ENCODE data around the gene AKR7A3.
"Not testable (repeated sequence)": the region's sequence is repeated elsewhere in the genome, so short reads cannot be mapped to it uniquely, and the experiment has no call there.

The AKR7A3 gene

DNA sequence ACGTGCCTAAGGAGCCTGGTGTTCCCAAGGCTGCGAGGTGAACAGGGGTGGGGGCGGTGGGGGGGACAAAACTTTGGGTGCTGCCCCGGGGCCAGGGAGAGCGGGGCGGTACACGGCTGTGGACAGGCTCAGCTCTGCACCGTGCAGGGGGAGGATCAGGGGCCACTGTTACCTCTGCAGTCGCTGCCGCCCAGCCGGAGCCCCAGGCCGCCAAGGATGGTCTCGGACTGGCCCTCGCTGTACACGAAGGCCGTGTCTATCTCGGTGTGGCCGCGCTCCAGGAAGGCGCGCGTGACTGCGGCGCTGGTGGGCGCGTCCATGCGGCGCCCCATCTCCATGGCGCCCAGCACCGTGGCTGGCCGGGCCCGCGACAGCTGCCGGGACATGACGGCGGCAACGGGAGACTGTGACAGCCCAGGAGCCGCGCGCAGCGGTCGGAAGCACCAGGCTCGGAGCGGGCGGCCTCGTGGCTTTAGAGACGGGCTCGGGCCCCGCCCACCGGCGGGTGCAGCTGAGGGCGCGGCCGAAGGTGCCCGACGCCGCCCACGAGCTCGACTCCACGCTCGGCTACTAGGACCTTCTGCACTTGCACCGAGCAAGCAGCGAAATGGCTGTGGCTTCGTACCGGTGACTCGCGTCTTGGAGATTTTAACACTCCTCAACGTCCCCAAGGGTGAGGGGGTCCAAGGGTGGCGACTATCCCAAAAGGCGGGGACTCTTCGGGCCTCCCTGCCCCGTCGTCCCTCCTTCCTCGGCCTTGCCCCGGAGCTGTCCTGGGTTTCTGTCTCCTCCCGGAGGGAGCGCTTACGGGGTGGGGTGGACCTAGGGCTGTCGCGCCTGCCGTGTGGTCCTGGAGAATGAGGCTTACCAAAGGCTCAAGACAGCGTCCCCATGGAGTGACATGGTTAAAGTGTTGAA, at the start of gene AKR7A3:
TSS of gene AKR7A3 (minus strand) at position 447 of the 918 bp plus-strand sequence. CDS start at position 386, 61 bp downstream.
- not testable (repeated sequence) for H3K27ac ChIP-seq

DNA sequence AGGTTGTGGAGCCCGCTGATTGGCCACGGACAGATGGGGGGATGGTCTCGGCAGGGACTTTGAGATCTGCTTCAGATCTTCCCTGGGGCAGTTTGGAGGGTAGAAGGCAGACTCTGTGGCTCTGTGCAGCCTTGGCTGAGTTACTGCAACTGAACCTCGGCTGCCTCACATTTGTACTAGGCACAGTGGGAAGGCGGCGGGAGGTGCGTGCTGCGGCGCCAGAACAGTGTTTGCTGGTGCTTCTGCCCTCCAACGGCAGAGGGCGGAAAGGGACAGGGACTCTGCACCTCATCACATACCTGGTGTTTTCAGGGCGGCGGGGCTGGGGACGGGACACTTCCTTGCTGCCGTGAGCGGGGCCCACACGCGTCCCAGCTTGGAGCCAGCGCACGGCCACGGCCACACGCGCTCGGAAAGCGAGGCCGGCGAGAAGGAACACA, 49.8 kb upstream of the AKR7A3 start:
- H3K27ac ChIP-seq, result no peak overlapping the region

DNA sequence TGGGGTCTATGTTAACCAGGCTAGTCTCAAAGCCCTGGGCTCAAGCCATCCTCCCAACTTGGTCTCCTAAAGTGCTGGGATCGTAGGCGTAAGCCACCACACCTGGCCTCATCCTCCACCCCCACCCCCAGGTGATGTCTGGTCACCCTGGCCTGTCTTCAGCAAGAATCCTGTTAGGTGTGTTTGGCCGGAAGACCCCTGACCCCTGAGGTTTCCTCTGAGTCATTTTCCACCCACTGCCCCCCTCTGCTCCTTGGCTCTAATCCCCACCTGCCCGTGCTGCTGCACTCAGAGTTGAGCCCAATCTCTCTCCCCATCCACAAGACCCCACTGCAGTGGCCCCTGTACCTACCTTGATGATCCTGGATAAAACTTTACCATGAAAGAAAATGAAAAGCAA, 48.7 kb upstream of the AKR7A3 start:
- TF ChIP-seq, protein P1, sequence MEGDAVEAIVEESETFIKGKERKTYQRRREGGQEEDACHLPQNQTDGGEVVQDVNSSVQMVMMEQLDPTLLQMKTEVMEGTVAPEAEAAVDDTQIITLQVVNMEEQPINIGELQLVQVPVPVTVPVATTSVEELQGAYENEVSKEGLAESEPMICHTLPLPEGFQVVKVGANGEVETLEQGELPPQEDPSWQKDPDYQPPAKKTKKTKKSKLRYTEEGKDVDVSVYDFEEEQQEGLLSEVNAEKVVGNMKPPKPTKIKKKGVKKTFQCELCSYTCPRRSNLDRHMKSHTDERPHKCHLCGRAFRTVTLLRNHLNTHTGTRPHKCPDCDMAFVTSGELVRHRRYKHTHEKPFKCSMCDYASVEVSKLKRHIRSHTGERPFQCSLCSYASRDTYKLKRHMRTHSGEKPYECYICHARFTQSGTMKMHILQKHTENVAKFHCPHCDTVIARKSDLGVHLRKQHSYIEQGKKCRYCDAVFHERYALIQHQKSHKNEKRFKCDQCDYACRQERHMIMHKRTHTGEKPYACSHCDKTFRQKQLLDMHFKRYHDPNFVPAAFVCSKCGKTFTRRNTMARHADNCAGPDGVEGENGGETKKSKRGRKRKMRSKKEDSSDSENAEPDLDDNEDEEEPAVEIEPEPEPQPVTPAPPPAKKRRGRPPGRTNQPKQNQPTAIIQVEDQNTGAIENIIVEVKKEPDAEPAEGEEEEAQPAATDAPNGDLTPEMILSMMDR (conservative IDR thresholded peaks at IDR 0.05), result no peak
- TF ChIP-seq ZFX (IDR thresholded peaks at IDR 0.05), result no peak

More for the DNA sequence above, 49.8 kb upstream of the AKR7A3 start:
- TF ChIP-seq ZFX (IDR thresholded peaks at IDR 0.05), result no peak
- TF ChIP-seq, protein P1 (conservative IDR thresholded peaks at IDR 0.05), result no peak

DNA sequence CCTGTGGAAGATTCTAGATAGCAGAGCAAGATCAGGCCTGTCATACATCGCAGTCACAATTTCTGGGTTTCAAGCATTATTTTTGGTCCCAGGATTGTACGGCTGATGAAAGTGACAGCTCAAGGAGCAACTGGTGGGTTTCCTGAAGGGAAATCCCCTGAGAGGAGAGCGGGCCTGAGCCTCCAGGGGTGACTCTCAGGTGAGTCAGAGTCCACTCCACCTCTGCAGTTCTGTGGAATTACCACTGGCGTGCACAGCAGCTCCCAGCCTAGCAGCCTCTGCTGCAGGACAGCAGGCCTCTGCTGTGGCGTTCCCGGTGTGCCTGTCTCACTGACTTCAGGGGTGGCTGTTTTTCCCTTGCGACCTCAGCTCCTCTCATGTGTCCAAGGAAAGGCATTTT, 48.0 kb upstream of the AKR7A3 start:
- H3K27ac ChIP-seq, result no peak overlapping the region
- no peak for TF ChIP-seq ZFX (IDR thresholded peaks at IDR 0.05)
- TF ChIP-seq, protein P1 (conservative IDR thresholded peaks at IDR 0.05), result no peak

More for the DNA sequence above, 48.7 kb upstream of the AKR7A3 start:
- no peak overlapping the region for H3K27ac ChIP-seq

GRCh38 chr1:19333587-19334354, 45.2 kb upstream of the AKR7A3 start:
- H3K27ac ChIP-seq, result no peak overlapping the region
- TF ChIP-seq, protein P1 (conservative IDR thresholded peaks at IDR 0.05), result no peak
- TF ChIP-seq ZFX (IDR thresholded peaks at IDR 0.05), result no peak

- no peak overlapping the region for H3K27ac ChIP-seq
- TF ChIP-seq, protein P1 (conservative IDR thresholded peaks at IDR 0.05), result no peak
- TF ChIP-seq ZFX (IDR thresholded peaks at IDR 0.05), result no peak
These were observed 44.3 kb upstream of the AKR7A3 start for GRCh38 chr1:19332832-19333231.

DNA sequence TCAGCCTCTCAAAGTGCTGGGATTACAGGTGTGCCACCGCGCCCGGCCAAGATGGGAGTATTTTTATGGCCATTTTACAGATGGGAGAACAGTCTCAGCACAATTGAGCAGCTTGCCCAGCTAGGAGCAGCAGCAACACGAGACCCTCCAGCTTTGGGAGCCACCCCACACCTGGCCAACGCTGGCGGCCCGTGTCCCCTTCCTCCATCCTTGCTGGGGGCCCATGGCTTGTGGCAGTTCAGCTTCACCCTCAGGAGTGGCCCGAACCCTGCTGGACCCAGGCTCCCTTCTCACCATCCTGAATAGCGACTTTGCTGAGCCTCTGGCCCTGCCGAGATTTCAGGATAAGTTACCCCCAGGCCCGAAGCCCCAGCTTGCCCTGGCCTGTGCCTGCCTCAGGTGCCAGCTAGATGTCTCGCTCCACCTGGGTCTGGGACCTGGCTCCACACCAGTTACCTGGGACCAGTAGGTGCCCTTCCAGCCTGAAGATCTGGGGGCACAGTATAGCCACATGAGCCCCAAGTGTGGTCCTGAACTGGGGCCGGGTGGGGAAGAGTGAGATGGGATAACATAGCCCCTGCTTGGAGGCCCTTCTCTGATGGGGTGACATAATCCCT, 42.8 kb upstream of the AKR7A3 start:
- TF ChIP-seq, protein P1 (conservative IDR thresholded peaks at IDR 0.05), result no peak
- TF ChIP-seq ZFX (IDR thresholded peaks at IDR 0.05), result no peak
- no peak overlapping the region for H3K27ac ChIP-seq
